Right ventricle myocardium superior (tissue), 1 donor: ENCODE results near the gene PCDH1. TPM values are rescaled to one million over a fixed set of nuclear protein-coding genes. Genes with fewer than 3 reads are reported as not detected.
A peak's percentile ranks its signal among the peaks of the same experiment; 100 is the strongest.

Source experiments
- ATAC-seq: fragments of 200-7000 bp; cut with Tn5 transposase; one replicate; pipeline ENCODE4 v1.9.1; 2020; ENCODE audit warnings: mild to moderate bottlenecking; ENCODE audit not compliant: poor library complexity
- DNase-seq: peaks from one replicate; pipeline ENCODE4 v3.0.0-alpha.2; 2020
- intact Hi-C: fragments of 100-400 bp; cut with DNase I; formaldehyde crosslinking; loops from one replicate; pipeline ENCODE4 v1.11.2; 2022
- total RNA-seq: library from RNA; stranded (reverse); fragmentation: NEBNext Ultra II Directional; extraction: Animal tissue kit (Norgen Biotek cat#: 25700); gene quantifications from one replicate; pipeline ENCODE4 v1.2.1, GENCODE V29; 2021
- donor health status: DM: no; HTN: yes; CAD: no; lungs with severe emphysema.

Gene PCDH1
- total RNA-seq, 1 donor from 2014 or later = 15.8 TPM

GRCh38 chr5:141805874-141806595 is 72.2 kb downstream of the PCDH1 start:
- intact Hi-C loops = no loop called here
- DNase-seq (peak; percentile 53), ATAC-seq (peak; percentile 62)

- ATAC-seq (no peak), DNase-seq (no peak)
- intact Hi-C loops = no loop called here
Observed at GRCh38 chr5:141804475-141804874, 73.7 kb downstream of the PCDH1 start.

Other genes with a start within 250 kb of the PCDH1 start
- gene HDAC3, start 241.6 kb downstream of the PCDH1 start, total RNA-seq = 29.1 TPM
- 0.86 TPM for gene RELL2, start 241.4 kb downstream of the PCDH1 start, total RNA-seq
- 2.6 TPM for gene FCHSD1, start 227.0 kb downstream of the PCDH1 start, total RNA-seq
- 12.5 TPM for gene ARAP3, start 196.2 kb downstream of the PCDH1 start, total RNA-seq
- 99.4 TPM for gene DELE1, start 45.5 kb upstream of the PCDH1 start, total RNA-seq
- gene PCDH12, start 79.8 kb upstream of the PCDH1 start, total RNA-seq = 9.2 TPM
- 104 TPM for gene RNF14, start 90.7 kb upstream of the PCDH1 start, total RNA-seq
- 22.7 TPM for gene GNPDA1, start 134.6 kb upstream of the PCDH1 start, total RNA-seq
- 50.7 TPM for gene NDFIP1, start 230.4 kb upstream of the PCDH1 start, total RNA-seq